Breast epithelium (tissue), 3 donors: ENCODE data around the gene GALNT9.

Experiments
- CTCF ChIP-seq, 3 donors: fragments of 450-650 bp; IDR thresholded peaks; one replicate each; pipeline ENCODE4 v1.5.1; 2016 to 2017; ENCODE audit warnings: antibody characterized with exemption in 3 of 3, mild to moderate bottlenecking in 3 of 3, moderate library complexity in 3 of 3
- POLR2A ChIP-seq: fragments of 450-650 bp; IDR thresholded peaks from one replicate; pipeline ENCODE4 v1.6.1; 2016; ENCODE audit warnings: antibody characterized with exemption, mild to moderate bottlenecking, moderate library complexity

GRCh38 chr12:132146772-132147422, 182.5 kb downstream of the GALNT9 start:
- no peak for TF ChIP-seq CTCF (IDR thresholded peaks at IDR 0.05)
- TF ChIP-seq POLR2A: no peak
